ENCODE results near the gene AP1G2. TPM values are rescaled to one million over a fixed set of nuclear protein-coding genes. Genes with fewer than 3 reads are reported as not detected.

The AP1G2 gene
- total RNA-seq, 1 experiment from 2014 or later: 45.2 TPM

DNA sequence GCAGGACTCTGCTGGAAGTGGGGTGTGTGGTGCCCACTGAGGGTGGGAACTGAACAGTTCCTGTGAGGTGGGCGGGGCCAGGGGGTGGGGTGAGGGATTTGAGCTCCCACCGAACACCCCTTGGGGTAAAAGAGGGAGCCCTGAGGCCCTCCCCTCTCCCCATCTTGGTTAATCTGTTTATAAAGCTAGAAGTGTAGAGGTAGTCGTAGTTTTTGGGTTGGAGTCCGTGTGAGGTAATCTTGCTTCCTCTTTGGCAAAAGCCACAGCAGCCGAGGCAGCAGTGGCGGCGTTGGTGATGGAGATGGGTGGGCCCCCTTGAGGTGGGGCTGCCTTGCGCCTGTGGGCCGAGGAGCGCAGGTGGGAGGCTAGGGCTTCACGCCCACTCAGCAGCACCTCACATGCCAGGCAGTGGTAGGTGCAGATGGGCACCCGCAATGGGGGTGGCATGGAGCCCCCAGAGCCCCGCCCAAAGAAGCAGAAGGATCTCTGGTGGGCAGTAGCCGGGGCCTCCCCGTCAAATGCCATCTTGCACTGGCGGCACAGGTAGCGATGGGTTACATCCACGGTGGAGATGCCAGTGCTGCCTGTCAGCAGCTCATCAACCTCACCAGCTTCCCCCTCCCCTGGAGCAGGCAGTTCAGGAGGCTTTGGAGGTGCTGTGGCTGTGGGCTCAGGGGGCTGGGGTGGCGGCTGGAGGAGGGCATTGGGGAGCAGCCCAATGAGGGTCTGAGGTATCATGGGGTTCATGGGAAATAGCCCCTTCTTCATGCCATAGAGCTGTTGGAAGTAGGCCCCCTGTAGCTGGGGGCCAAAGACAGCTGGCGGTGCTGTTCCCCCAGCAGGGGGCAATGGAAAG is 45.6 kb downstream of the AP1G2 start:
- DNase-seq (ENCODE audit: extremely low read depth, low read depth): no peak

- DNase-seq (ENCODE audit: extremely low read depth, low read depth): no peak
These were observed 46.6 kb downstream of the AP1G2 start for GRCh38 chr14:23520899-23521533.

GRCh38 chr14:23518709-23519108 is 48.9 kb downstream of the AP1G2 start:
- no peak for DNase-seq (ENCODE audit: extremely low read depth, low read depth)

DNA sequence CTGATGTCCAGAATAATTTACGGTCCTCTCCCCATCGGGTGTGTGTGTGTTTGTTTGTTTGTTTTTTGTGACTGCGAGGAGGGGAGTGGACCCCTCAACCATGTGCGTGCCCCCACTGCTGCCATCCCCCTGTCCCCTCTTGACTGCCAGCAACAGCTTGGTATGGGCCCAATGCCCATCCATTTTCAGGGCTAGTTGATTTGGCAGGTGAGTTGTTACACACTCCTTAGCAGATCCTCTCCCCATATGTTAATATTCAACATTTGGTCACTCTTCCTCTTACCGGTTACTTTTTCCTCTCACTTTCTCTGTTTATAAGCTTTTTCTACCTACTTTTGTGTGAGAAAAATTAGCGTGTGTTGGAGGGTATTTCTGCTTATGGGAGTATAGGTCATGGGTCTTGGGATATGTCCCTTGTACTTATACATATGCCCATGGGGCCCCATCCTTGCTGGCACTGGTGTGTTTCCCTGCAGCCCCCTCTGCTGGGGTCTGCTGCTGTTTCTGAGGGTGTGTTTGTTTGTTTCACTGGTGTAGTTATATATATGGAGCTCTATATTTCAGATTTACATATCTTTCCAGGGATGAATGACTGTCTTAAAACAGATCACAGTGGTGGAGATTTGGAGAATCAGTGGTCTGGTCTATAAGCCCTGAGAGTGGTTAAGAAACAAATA is 49.8 kb downstream of the AP1G2 start:
- no peak for DNase-seq (ENCODE audit: extremely low read depth, low read depth)

DNA sequence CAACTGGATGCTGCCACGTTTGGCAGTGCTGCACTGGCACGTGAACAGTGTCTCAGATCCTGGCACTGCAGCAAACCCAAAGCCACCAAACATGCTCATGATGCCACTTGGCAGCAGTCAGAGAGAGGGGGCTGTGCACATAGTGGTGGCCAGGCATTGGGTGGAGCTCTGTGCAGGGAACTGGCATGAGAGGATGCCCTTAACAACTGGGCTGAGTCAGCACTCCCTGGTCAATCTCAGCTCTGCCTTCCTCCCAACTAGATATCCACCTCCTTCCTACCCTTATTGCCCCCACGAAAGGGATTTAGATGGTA is 53.0 kb downstream of the AP1G2 start:
- no peak for DNase-seq (ENCODE audit: extremely low read depth, low read depth)

GRCh38 chr14:23513818-23514643 is 53.6 kb downstream of the AP1G2 start:
- no peak for DNase-seq (ENCODE audit: extremely low read depth, low read depth)

GRCh38 chr14:23513005-23513817 is 54.4 kb downstream of the AP1G2 start:
- no peak for DNase-seq (ENCODE audit: extremely low read depth, low read depth)

- no peak for DNase-seq (ENCODE audit: extremely low read depth, low read depth)
These were observed 55.4 kb downstream of the AP1G2 start for GRCh38 chr14:23512156-23512555.

Other genes starting within 250 kb of the AP1G2 start
- gene PABPN1, start 246.3 kb downstream of the AP1G2 start, total RNA-seq (2014; rRNA removed; shearing (Covaris generic)): 70.8 and 90.2 TPM in 2 replicates
- 1.6 and 2.2 TPM in 2 replicates for gene SLC22A17, start 214.9 kb downstream of the AP1G2 start, total RNA-seq (2014; rRNA removed; shearing (Covaris generic))
- gene EFS, start 202.6 kb downstream of the AP1G2 start, total RNA-seq (2014; rRNA removed; shearing (Covaris generic)): 0.05 TPM in 1 of 2 replicates, not detected in the other
- not detected in 2 replicates for gene IL25, start 195.0 kb downstream of the AP1G2 start, total RNA-seq (2014; rRNA removed; shearing (Covaris generic))
- not detected in 2 replicates for gene CMTM5, start 190.7 kb downstream of the AP1G2 start, total RNA-seq (2014; rRNA removed; shearing (Covaris generic))
- gene MYH6, start 159.5 kb downstream of the AP1G2 start, total RNA-seq (2014; rRNA removed; shearing (Covaris generic)): not detected in 2 replicates
- gene MYH7, start 132.1 kb downstream of the AP1G2 start, total RNA-seq (2014; rRNA removed; shearing (Covaris generic)): not detected in 2 replicates
- gene NGDN, start 98.1 kb downstream of the AP1G2 start, total RNA-seq (2014; rRNA removed; shearing (Covaris generic)): 95.6 and 99.4 TPM in 2 replicates
- 0.15 and 0.43 TPM in 2 replicates for gene ZFHX2, start 16.0 kb downstream of the AP1G2 start, total RNA-seq (2014; rRNA removed; shearing (Covaris generic))
- gene THTPA, start 11.5 kb downstream of the AP1G2 start, total RNA-seq (2014; rRNA removed; shearing (Covaris generic)): 15.3 and 23.6 TPM in 2 replicates
- not detected in 2 replicates for gene JPH4, start 11.0 kb upstream of the AP1G2 start, total RNA-seq (2014; rRNA removed; shearing (Covaris generic))
- 0.69 and 0.84 TPM in 2 replicates for gene DHRS2, start 68.6 kb upstream of the AP1G2 start, total RNA-seq (2014; rRNA removed; shearing (Covaris generic))